RPMI8226 (cell line): ENCODE data around the gene HCRTR1.

Source experiments
- DNase-seq: peaks from one replicate; pipeline ENCODE4 v3.0.0-alpha.2; 2015

Gene HCRTR1

GRCh38 chr1:31627301-31627929 lies 9.9 kb downstream of the HCRTR1 start:
- no peak for DNase-seq

- no peak for DNase-seq
Observed at GRCh38 chr1:31627930-31628559, 10.6 kb downstream of the HCRTR1 start.

- no peak for DNase-seq
Observed at GRCh38 chr1:31628931-31629556, 11.6 kb downstream of the HCRTR1 start.

- no peak for DNase-seq
Observed at GRCh38 chr1:31632649-31633048, 15.2 kb downstream of the HCRTR1 start.

- DNase-seq: peak; percentile 51
Observed at GRCh38 chr1:31633117-31633516, 15.6 kb downstream of the HCRTR1 start.

- DNase-seq: no peak
Observed at GRCh38 chr1:31637915-31638673, 20.6 kb downstream of the HCRTR1 start.

GRCh38 chr1:31639543-31639942 lies 22.1 kb downstream of the HCRTR1 start:
- no peak for DNase-seq

GRCh38 chr1:31640179-31640578 lies 22.7 kb downstream of the HCRTR1 start:
- no peak for DNase-seq

GRCh38 chr1:31640964-31641363 lies 23.5 kb downstream of the HCRTR1 start:
- no peak for DNase-seq

GRCh38 chr1:31642366-31642765 lies 24.9 kb downstream of the HCRTR1 start:
- DNase-seq: no peak

GRCh38 chr1:31642897-31643296 lies 25.4 kb downstream of the HCRTR1 start:
- no peak for DNase-seq

GRCh38 chr1:31643976-31644559 lies 26.6 kb downstream of the HCRTR1 start:
- peak; percentile 24 for DNase-seq

- peak; percentile 100 for DNase-seq
Observed at GRCh38 chr1:31644560-31645273, 27.2 kb downstream of the HCRTR1 start, which contains the start of gene PEF1. Gene PEF1 (minus strand): TSS chr1:31644876. CDS start chr1:31644864, 12 bp downstream.

- no peak for DNase-seq
Observed at GRCh38 chr1:31645274-31645568, 27.7 kb downstream of the HCRTR1 start.

- DNase-seq: no peak
Observed at GRCh38 chr1:31646259-31646960, 28.9 kb downstream of the HCRTR1 start.

GRCh38 chr1:31647106-31647505 lies 29.6 kb downstream of the HCRTR1 start:
- no peak for DNase-seq

GRCh38 chr1:31648190-31648589 lies 30.7 kb downstream of the HCRTR1 start:
- DNase-seq: no peak

GRCh38 chr1:31648641-31649357 lies 31.3 kb downstream of the HCRTR1 start:
- no peak for DNase-seq

- DNase-seq: peak; percentile 41
Observed at GRCh38 chr1:31650161-31651088, 32.9 kb downstream of the HCRTR1 start.

GRCh38 chr1:31651089-31651420 lies 33.6 kb downstream of the HCRTR1 start:
- DNase-seq: no peak
